Superior temporal gyrus (tissue), 1 donor: ENCODE data around the gene KLC4.
"Not testable (repeated sequence)": the region's sequence is repeated elsewhere in the genome, so short reads cannot be mapped to it uniquely, and the experiment has no call there.

Source experiments
- DNase-seq: peaks from one replicate; pipeline ENCODE4 v3.0.0-alpha.2; 2016; ENCODE audit errors: extremely low spot score

Gene KLC4

GRCh38 chr6:43036712-43037111 lies 22.7 kb upstream of the KLC4 start:
- DNase-seq: no peak

GRCh38 chr6:43037197-43037596 lies 22.2 kb upstream of the KLC4 start:
- no peak for DNase-seq

- DNase-seq: no peak
These were observed 21.7 kb upstream of the KLC4 start for GRCh38 chr6:43037706-43038105.

- no peak for DNase-seq
These were observed 20.7 kb upstream of the KLC4 start for GRCh38 chr6:43038727-43039126.

GRCh38 chr6:43040542-43041257 lies 18.7 kb upstream of the KLC4 start:
- DNase-seq: no peak

GRCh38 chr6:43041475-43041874 lies 18.0 kb upstream of the KLC4 start:
- not testable (repeated sequence) for DNase-seq

- no peak for DNase-seq
These were observed 16.1 kb upstream of the KLC4 start for GRCh38 chr6:43043310-43043709.

GRCh38 chr6:43045371-43045930 lies 14.0 kb upstream of the KLC4 start:
- DNase-seq: no peak

GRCh38 chr6:43047998-43048397 lies 11.4 kb upstream of the KLC4 start:
- DNase-seq: no peak

- no peak for DNase-seq
These were observed 8.4 kb upstream of the KLC4 start for GRCh38 chr6:43050981-43051380.

- no peak for DNase-seq
These were observed 7.1 kb upstream of the KLC4 start for GRCh38 chr6:43052225-43052841.

GRCh38 chr6:43052842-43053544 lies 6.4 kb upstream of the KLC4 start:
- no peak for DNase-seq

- DNase-seq: peak; percentile 78
These were observed 5.8 kb upstream of the KLC4 start, which contains the start of gene CUL7 for GRCh38 chr6:43053545-43054205. Gene CUL7 (minus strand): TSS chr6:43053851. CDS start chr6:43052788, 1,063 bp downstream.

GRCh38 chr6:43054206-43054943 lies 5.1 kb upstream of the KLC4 start:
- no peak for DNase-seq

GRCh38 chr6:43055966-43056365 lies 3.5 kb upstream of the KLC4 start:
- DNase-seq: no peak

GRCh38 chr6:43058531-43058930 lies 900 bp upstream of the KLC4 start:
- DNase-seq: no peak

- DNase-seq: no peak
These were observed 763 bp downstream of the KLC4 start for GRCh38 chr6:43060034-43060754.

- DNase-seq: no peak
These were observed 1.6 kb downstream of the KLC4 start for GRCh38 chr6:43060755-43061633.

GRCh38 chr6:43061861-43062260 lies 2.4 kb downstream of the KLC4 start:
- DNase-seq: no peak

- no peak for DNase-seq
These were observed 3.4 kb downstream of the KLC4 start for GRCh38 chr6:43062818-43063217.
